NCI-H146 treated with DMSO at 0.1 percent for 48 hours (cell line): ENCODE measurements around the gene CPLANE1.
"Not testable (repeated sequence)": the region's sequence is repeated elsewhere in the genome, so short reads cannot be mapped to it uniquely, and the experiment has no call there.

Experiments used
- DNase-seq: peaks from one replicate; lab custom pipeline; 2025; ENCODE audit not compliant: unreplicated experiment; lab: John Stamatoyannopoulos, UW

CPLANE1 gene

GRCh38 chr5:37208883-37209797 lies 40.0 kb downstream of the CPLANE1 start:
- no peak for DNase-seq

- DNase-seq: no peak
Observed at GRCh38 chr5:37207802-37208201, 41.4 kb downstream of the CPLANE1 start.

- DNase-seq: no peak
Observed at GRCh38 chr5:37206736-37207135, 42.4 kb downstream of the CPLANE1 start.

DNA sequence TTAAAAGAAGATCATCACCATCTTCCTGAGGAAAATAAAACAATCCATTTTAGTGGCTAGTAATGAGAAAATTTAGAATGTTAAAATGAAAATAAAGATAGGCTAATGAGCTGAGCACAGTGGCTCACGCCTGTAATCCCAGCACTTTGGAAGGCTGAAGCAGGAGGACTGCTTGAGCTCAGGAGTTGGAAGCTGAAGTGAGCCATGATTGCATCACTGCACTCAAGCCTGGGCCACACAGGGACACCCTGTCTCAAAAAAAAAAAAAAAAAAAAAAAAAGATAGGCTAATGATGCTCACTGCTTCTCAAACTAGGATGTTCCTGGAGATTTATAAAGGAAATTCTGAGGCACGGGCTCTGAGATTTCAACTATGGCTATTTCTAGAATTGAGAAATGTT lies 50.3 kb downstream of the CPLANE1 start:
- no peak for DNase-seq

DNA sequence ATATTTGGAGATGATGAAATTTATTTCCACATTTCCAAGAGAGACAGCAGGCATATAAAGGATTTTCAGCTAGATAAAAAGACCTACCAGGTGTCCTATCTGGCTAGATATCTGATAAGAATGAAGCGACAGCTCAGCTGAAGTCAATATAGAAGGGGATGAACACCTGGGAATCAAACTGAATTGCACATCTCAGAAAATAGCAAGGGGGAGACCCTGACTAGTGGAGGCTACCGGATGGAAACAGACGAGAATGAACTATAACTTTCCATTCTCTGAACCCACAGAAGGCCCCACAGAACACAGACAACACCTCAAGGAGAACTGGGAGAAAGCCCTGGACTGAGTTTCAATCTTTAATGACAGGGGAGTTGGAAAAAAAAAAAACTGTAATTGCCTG lies 51.1 kb downstream of the CPLANE1 start:
- no peak for DNase-seq

DNA sequence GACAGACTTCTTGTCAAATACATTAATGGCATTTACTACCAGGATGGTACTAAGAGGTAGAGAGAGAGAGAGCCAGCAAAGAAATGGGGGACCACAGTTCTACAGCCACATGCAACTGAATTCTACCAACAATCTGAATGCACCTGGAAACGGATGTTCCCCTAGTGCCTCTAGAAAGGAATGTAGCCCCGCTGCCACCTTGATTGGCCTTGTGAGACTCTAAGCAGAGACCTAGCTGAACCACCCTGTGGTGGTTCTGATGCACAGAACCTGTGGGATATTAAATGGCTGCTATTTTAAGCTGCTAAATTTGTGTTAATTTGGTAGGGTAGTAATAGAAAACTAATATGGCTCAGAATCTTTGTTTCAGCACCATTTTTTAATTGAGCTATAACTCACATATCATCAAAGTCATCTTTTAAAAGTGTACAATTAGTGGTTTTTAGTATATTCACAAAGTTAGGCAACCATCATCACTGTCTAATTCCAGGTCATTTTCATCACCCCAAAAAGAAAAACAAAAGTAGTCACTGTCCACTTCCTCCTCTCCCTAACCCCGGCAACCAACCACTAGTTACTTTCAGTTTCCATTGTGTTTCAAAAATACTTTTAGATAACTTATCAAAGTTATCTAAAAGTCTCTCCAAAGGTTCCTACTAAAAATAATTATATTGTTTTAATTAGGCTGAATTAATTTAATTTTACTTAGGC lies 51.7 kb downstream of the CPLANE1 start:
- DNase-seq: no peak

GRCh38 chr5:37190592-37190991 lies 58.6 kb downstream of the CPLANE1 start:
- DNase-seq: no peak

- no peak for DNase-seq
Observed at GRCh38 chr5:37189355-37189754, 59.8 kb downstream of the CPLANE1 start.

- no peak for DNase-seq
Observed at GRCh38 chr5:37187465-37187977, 61.7 kb downstream of the CPLANE1 start.

GRCh38 chr5:37184748-37185364 lies 64.3 kb downstream of the CPLANE1 start:
- no peak for DNase-seq

DNA sequence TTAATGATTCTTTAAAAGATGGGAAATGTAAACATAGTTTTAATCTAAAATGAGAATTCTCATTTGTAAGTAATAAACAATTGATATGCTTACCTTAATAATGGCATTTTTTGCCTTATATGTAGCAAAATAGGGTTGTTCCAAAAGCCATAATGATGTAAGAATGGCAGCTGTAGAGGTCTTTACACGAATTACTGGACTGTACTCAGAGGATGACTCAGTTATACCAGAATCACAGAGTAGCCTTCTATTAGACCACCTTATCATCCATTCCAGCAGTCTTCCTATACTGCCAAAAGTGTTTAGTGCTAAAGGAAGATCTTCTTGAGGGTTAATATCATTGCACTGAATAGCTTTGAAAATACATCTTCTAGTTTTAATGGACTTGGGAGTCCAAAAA lies 66.5 kb downstream of the CPLANE1 start:
- DNase-seq: no peak

- no peak for DNase-seq
Observed at GRCh38 chr5:37174928-37175327, 74.2 kb downstream of the CPLANE1 start.

DNA sequence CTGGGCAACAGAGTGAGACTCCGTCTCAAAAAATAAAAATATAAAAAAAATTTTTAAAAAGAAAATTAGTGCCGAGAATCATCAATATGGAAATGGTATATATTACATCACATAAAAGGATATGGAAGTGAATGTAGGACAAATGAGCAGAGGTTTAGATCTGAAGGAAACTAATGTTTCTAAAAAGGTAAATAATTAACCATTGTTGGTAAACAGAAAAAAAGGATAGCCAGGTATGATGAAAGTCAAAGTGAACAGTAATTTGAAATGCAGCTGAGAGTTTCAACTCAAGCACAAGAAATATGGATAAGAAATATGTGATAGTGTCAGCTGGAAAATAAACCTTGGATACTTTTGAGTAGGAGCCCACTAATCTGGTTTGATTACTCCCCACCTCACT lies 76.2 kb downstream of the CPLANE1 start:
- DNase-seq: no peak

DNA sequence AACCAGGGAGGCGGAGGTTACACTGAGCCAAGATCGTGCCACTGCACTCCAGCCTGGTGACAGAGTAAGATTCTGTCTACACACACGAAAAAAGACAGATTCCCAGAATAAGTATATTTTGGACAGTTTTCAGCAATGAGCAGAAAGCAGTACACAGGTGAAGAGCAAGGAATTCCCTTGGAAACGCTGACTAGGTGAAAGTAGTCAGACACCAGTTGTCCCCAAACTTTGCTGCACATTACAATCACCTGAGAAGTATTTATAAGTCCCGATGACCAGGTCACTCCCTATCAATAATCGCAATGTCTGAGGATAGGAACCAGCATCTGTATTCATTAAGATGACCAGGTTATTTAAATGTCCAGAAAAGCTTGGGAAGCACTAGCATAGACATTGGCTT lies 78.3 kb downstream of the CPLANE1 start:
- no peak for DNase-seq

DNA sequence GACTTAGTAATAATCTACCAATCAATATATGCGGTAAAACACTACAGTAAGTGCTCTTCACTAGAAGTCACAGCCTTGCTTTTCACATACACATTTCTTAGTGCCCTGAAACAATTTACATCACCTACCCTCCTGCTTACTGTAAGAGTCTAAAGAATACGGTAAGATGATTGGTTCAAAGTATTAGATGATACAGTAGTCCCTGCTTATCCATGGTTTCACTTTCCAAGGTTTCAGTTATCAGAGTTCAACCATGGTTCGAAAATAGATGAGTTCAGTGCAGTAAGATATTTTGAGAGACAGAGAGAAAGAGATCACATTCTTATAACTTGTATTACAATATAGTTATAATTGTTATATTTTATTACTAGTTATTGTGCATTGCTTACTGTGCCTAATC lies 83.0 kb downstream of the CPLANE1 start:
- no peak for DNase-seq

DNA sequence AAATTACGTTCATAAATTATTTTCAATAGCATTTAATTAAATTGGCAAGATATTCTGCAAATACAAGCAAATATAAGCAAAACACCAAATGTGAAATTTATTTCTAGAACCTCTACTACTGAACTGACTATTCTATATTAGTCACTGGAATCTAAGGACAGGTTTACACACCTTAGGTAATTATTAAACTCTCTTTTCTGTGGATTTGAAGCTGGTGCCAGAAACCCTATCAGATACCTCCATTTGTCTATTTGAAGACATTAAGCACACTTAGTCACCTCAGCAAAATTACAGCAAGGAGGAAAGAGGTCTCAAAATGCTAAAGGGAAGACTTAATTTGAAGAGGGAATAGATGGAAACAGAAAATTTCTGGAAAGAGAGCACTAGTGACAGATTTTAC lies 83.4 kb downstream of the CPLANE1 start:
- no peak for DNase-seq

GRCh38 chr5:37153661-37154060 lies 95.5 kb downstream of the CPLANE1 start:
- DNase-seq: no peak

DNA sequence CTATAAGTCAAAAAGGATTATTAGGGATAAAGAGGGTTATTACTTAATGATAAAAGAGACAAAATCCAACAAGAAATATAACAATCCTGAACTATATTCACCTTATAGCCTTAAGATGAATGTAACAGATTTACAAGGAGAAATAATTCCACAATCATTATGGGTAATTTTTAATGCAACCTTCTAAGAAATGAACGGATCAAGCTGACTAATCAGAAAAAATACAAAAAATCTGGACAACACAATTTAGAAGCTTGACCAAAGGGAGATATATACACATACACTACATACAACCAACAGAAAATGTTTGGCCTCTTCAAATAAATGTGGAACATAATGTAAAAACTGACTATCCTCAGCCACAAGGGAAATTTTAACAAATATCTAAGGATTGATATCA lies 102.3 kb downstream of the CPLANE1 start:
- no peak for DNase-seq

DNA sequence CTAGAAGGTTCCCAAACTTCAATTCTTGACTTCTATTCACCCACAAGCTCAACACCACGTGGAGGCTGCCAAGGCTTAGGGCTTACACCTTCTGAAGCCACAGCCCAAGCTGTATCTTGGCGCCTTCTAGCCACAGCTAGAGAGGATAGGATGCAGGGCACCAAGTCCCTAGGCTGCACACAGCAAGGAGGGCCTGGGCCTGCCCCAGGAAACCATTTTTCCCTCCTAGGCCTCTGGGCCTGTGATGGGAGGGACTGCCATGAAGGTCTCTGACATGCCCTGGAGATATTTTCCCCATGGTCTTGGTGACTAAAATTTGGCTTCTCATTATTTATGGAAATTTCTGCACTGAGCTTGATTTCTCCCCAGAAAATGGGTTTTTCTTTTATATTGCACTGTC lies 112.5 kb downstream of the CPLANE1 start:
- no peak for DNase-seq

GRCh38 chr5:37135312-37135711 lies 113.9 kb downstream of the CPLANE1 start:
- not testable (repeated sequence) for DNase-seq

DNA sequence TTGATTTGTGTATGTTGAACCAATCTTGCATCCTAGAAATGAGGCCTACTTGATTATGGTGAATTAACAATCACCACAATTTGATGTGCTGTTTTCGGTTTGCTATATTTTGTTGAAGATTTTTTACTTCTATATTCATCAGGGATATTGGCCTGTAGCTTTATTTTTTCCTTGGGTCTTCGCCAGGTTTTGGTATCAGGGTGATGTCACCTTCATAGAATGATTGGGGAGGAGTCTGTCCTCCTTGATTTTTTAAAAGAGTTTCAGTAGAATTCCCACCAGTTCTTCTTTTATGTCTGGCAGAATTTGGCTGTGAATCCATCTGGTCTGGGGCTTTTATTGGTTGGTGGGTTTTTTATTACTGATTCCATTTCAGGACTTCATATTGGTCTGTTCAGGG lies 115.2 kb downstream of the CPLANE1 start:
- no peak for DNase-seq

- no peak for DNase-seq
Observed at GRCh38 chr5:37132646-37133045, 116.5 kb downstream of the CPLANE1 start.
